ENCODE measurements around the gene MAB21L1.

The MAB21L1 gene

GRCh38 chr13:35484384-35484783 is 7.9 kb upstream of the MAB21L1 start:
- Histone ChIP-seq H3K4me2 (no peak overlapping the region), H3K27ac (no peak overlapping the region)

GRCh38 chr13:35483761-35484160 is 7.3 kb upstream of the MAB21L1 start:
- H3K36me3 ChIP-seq (ENCODE audit: insufficient read depth), result no peaks in the 10 kb centered on the region
- no peak overlapping the region for H2AFZ ChIP-seq (ENCODE audit: low read depth)
- H3K79me2 ChIP-seq (ENCODE audit: insufficient read depth, low read depth), result no peaks in the 10 kb centered on the region
- H3K27me3 ChIP-seq (ENCODE audit: insufficient read depth, low read depth), result no peaks in the 10 kb centered on the region
- H3K4me3 ChIP-seq (IDR thresholded peaks at IDR 0.05; ENCODE audit: insufficient read depth, low read depth, low read length), result no peak overlapping the region
- H3K27ac ChIP-seq, result no peak overlapping the region
- no peak for TF ChIP-seq CTCF (conservative IDR thresholded peaks at IDR 0.05; ENCODE audit: low read depth, low read length)
- H3K4me1 ChIP-seq (ENCODE audit: low read depth, poor library complexity, severe bottlenecking), result no peaks in the 10 kb centered on the region
- no peak overlapping the region for H3K9ac ChIP-seq
- H4K20me1 ChIP-seq (ENCODE audit: insufficient read depth), result no peaks in the 10 kb centered on the region
- no peak overlapping the region for H3K4me2 ChIP-seq

More at GRCh38 chr13:35484384-35484783, 7.9 kb upstream of the MAB21L1 start:
- Histone ChIP-seq H3K27me3 (ENCODE audit: insufficient read depth, low read depth) (no peaks in the 10 kb centered on the region), H3K9ac (no peak overlapping the region), H2AFZ (ENCODE audit: low read depth) (no peak overlapping the region), H4K20me1 (ENCODE audit: insufficient read depth) (no peaks in the 10 kb centered on the region), H3K79me2 (ENCODE audit: insufficient read depth, low read depth) (no peaks in the 10 kb centered on the region), H3K36me3 (ENCODE audit: insufficient read depth) (no peaks in the 10 kb centered on the region), H3K4me1 (ENCODE audit: low read depth, poor library complexity, severe bottlenecking) (no peaks in the 10 kb centered on the region), H3K4me3 (IDR thresholded peaks at IDR 0.05; ENCODE audit: insufficient read depth, low read depth, low read length) (no peak overlapping the region)
- TF ChIP-seq CTCF (conservative IDR thresholded peaks at IDR 0.05; ENCODE audit: low read depth, low read length), result no peak

GRCh38 chr13:35482527-35482926 is 6.0 kb upstream of the MAB21L1 start:
- Histone ChIP-seq H3K27me3 (ENCODE audit: insufficient read depth, low read depth) (no peaks in the 10 kb centered on the region), H3K36me3 (ENCODE audit: insufficient read depth) (no peaks in the 10 kb centered on the region), H3K27ac (no peak overlapping the region), H3K4me1 (ENCODE audit: low read depth, poor library complexity, severe bottlenecking) (no peaks in the 10 kb centered on the region), H4K20me1 (ENCODE audit: insufficient read depth) (no peaks in the 10 kb centered on the region), H3K4me3 (IDR thresholded peaks at IDR 0.05; ENCODE audit: insufficient read depth, low read depth, low read length) (no peak overlapping the region), H3K9ac (no peak overlapping the region), H2AFZ (ENCODE audit: low read depth) (no peak overlapping the region), H3K4me2 (no peak overlapping the region), H3K79me2 (ENCODE audit: insufficient read depth, low read depth) (no peaks in the 10 kb centered on the region)
- no peak for TF ChIP-seq CTCF (conservative IDR thresholded peaks at IDR 0.05; ENCODE audit: low read depth, low read length)

- no peaks in the 10 kb centered on the region for H3K4me1 ChIP-seq (ENCODE audit: low read depth, poor library complexity, severe bottlenecking)
- H3K79me2 ChIP-seq (ENCODE audit: insufficient read depth, low read depth), result no peaks in the 10 kb centered on the region
- no peaks in the 10 kb centered on the region for H4K20me1 ChIP-seq (ENCODE audit: insufficient read depth)
- H3K9ac ChIP-seq, result no peak overlapping the region
- H3K27me3 ChIP-seq (ENCODE audit: insufficient read depth, low read depth), result no peaks in the 10 kb centered on the region
- H3K4me3 ChIP-seq (IDR thresholded peaks at IDR 0.05; ENCODE audit: insufficient read depth, low read depth, low read length), result no peak overlapping the region
- H3K4me2 ChIP-seq, result no peak overlapping the region
- H3K36me3 ChIP-seq (ENCODE audit: insufficient read depth), result no peaks in the 10 kb centered on the region
- no peak overlapping the region for H2AFZ ChIP-seq (ENCODE audit: low read depth)
- no peak overlapping the region for H3K27ac ChIP-seq
- no peak for TF ChIP-seq CTCF (conservative IDR thresholded peaks at IDR 0.05; ENCODE audit: low read depth, low read length)
Observed at GRCh38 chr13:35481777-35482176, 5.3 kb upstream of the MAB21L1 start.

All from KMS-11 (cell line).